WTC11 (cell line): ENCODE data around the gene SKA2. TPM values are rescaled to one million over a fixed set of nuclear protein-coding genes. Genes with fewer than 3 reads are reported as not detected.

Experiments
- AFF4 ChIP-seq: sonication (generic); formaldehyde crosslinking; IDR thresholded peaks from 2 replicates; pipeline ENCODE4 v1.8.1; 2023; ENCODE audit warnings: mild to moderate bottlenecking, missing genetic modification reagents, borderline replicate concordance
- CBFB ChIP-seq: sonication (generic); formaldehyde crosslinking; IDR thresholded peaks from 2 replicates; pipeline ENCODE4 v1.8.1; 2022; ENCODE audit warnings: mild to moderate bottlenecking, low read depth, missing genetic modification reagents
- ESRRA ChIP-seq: sonication (generic); formaldehyde crosslinking; IDR thresholded peaks from 2 replicates; pipeline ENCODE4 v1.8.1; 2022; ENCODE audit warnings: mild to moderate bottlenecking, missing genetic modification reagents, borderline replicate concordance
- ETV6 ChIP-seq: sonication (generic); formaldehyde crosslinking; IDR thresholded peaks from 2 replicates; pipeline ENCODE4 v1.8.1; 2022; ENCODE audit warnings: mild to moderate bottlenecking, missing genetic modification reagents
- FOXP1 ChIP-seq: sonication (generic); formaldehyde crosslinking; IDR thresholded peaks from 2 replicates; pipeline ENCODE4 v1.8.0; 2022; ENCODE audit warnings: missing genetic modification reagents, mild to moderate bottlenecking, moderate library complexity, borderline replicate concordance
- GRHL2 ChIP-seq: fragments of 250-450 bp; sonication (Bioruptor Pico); IDR thresholded peaks from 2 replicates; pipeline ENCODE4 v1.8.0; 2022; ENCODE audit warnings: mild to moderate bottlenecking, moderate library complexity; ENCODE audit not compliant: insufficient replicate concordance, severe bottlenecking
- KAT7 ChIP-seq: sonication (generic); formaldehyde crosslinking; IDR thresholded peaks from 2 replicates; pipeline ENCODE4 v1.8.1; 2023; ENCODE audit warnings: missing genetic modification reagents, mild to moderate bottlenecking, borderline replicate concordance
- MLX ChIP-seq: sonication (generic); formaldehyde crosslinking; IDR thresholded peaks from 2 replicates; pipeline ENCODE4 v1.8.1; 2023; ENCODE audit warnings: mild to moderate bottlenecking, missing genetic modification reagents, moderate library complexity
- NFATC4 ChIP-seq: fragments of 250-450 bp; sonication (Bioruptor Pico); IDR thresholded peaks from 2 replicates; pipeline ENCODE4 v1.9.0; 2021; ENCODE audit warnings: mild to moderate bottlenecking
- NFYB ChIP-seq: sonication (generic); formaldehyde crosslinking; conservative IDR thresholded peaks from 2 replicates; pipeline ENCODE4 v1.8.0; 2022; ENCODE audit warnings: low read depth, missing genetic modification reagents
- PREB ChIP-seq: sonication (generic); formaldehyde crosslinking; IDR thresholded peaks from 2 replicates; pipeline ENCODE4 v1.8.1; 2022; ENCODE audit warnings: mild to moderate bottlenecking, missing genetic modification reagents, moderate library complexity, borderline replicate concordance
- PRRX2 ChIP-seq: fragments of 250-450 bp; sonication (Bioruptor Pico); IDR thresholded peaks from 2 replicates; pipeline ENCODE4 v1.8.0; 2021; ENCODE audit warnings: mild to moderate bottlenecking
- RELA ChIP-seq: sonication (generic); formaldehyde crosslinking; IDR thresholded peaks from 2 replicates; pipeline ENCODE4 v1.8.1; 2022; ENCODE audit warnings: missing genetic modification reagents, mild to moderate bottlenecking, borderline replicate concordance
- SMAD3 ChIP-seq: sonication (generic); formaldehyde crosslinking; IDR thresholded peaks from 2 replicates; pipeline ENCODE4 v1.8.0; 2022; ENCODE audit warnings: missing genetic modification reagents, mild to moderate bottlenecking, borderline replicate concordance
- SMAD4 ChIP-seq: sonication (generic); formaldehyde crosslinking; IDR thresholded peaks from 2 replicates; pipeline ENCODE4 v1.8.0; 2022; ENCODE audit warnings: mild to moderate bottlenecking, missing genetic modification reagents
- TEAD4 ChIP-seq: sonication (generic); formaldehyde crosslinking; IDR thresholded peaks from 2 replicates; pipeline ENCODE4 v1.8.0; 2022; ENCODE audit warnings: mild to moderate bottlenecking, missing genetic modification reagents
- ZNF232 ChIP-seq: sonication (generic); formaldehyde crosslinking; IDR thresholded peaks from 2 replicates; pipeline ENCODE4 v1.8.0; 2022; ENCODE audit warnings: mild to moderate bottlenecking, missing genetic modification reagents
- ZNF423 ChIP-seq: fragments of 250-450 bp; sonication (Bioruptor Pico); IDR thresholded peaks from 2 replicates; pipeline ENCODE4 v2.1.2; 2022; ENCODE audit warnings: mild to moderate bottlenecking, moderate library complexity
- total RNA-seq: library from RNA; stranded (reverse); gene quantifications from 3 replicates; pipeline ENCODE4 v1.2.3, GENCODE V29; 2021
- TF ChIP-seq, protein P1 (sequence below): sonication (generic); formaldehyde crosslinking; IDR thresholded peaks from 2 replicates; pipeline ENCODE4 v1.8.1; 2022; ENCODE audit warnings: low read depth, mild to moderate bottlenecking, moderate library complexity, missing genetic modification reagents, borderline replicate concordance
- TF ChIP-seq, protein P2 (sequence below): sonication (generic); formaldehyde crosslinking; IDR thresholded peaks from 2 replicates; pipeline ENCODE4 v1.8.0; 2023; ENCODE audit warnings: missing genetic modification reagents, mild to moderate bottlenecking, borderline replicate concordance
- TF ChIP-seq, protein P3 (sequence below): sonication (generic); formaldehyde crosslinking; IDR thresholded peaks from 2 replicates; pipeline ENCODE4 v1.8.0; 2022; ENCODE audit warnings: missing genetic modification reagents

The SKA2 gene
- total RNA-seq, 1 experiment from 2014 or later: 80.0 TPM

- TF ChIP-seq, protein P1, sequence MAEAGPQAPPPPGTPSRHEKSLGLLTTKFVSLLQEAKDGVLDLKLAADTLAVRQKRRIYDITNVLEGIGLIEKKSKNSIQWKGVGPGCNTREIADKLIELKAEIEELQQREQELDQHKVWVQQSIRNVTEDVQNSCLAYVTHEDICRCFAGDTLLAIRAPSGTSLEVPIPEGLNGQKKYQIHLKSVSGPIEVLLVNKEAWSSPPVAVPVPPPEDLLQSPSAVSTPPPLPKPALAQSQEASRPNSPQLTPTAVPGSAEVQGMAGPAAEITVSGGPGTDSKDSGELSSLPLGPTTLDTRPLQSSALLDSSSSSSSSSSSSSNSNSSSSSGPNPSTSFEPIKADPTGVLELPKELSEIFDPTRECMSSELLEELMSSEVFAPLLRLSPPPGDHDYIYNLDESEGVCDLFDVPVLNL (CRISPR knock-in tag): peak; percentile 67
- TF ChIP-seq FOXP1 (CRISPR knock-in tag) (0 out of 2 replicates have a peak, but pooled peaks have one; percentile 50), CBFB (0 out of 2 replicates have a peak, but pooled peaks have one; percentile 79), KAT7 (CRISPR knock-in tag) (peak; percentile 50; the same call in 1 of the 2 replicates), AFF4 (CRISPR knock-in tag) (no peak; the same call in 1 of the 2 replicates), ZNF232 (CRISPR knock-in tag) (0 out of 2 replicates have a peak, but pooled peaks have one; percentile 36), RELA (peak; percentile 42; the same call in 1 of the 2 replicates), ESRRA (CRISPR knock-in tag) (no peak), NFYB (no peak), SMAD4 (CRISPR knock-in tag) (no peak), PREB (CRISPR knock-in tag) (no peak), NFATC4 (CRISPR knock-in tag) (peak; percentile 18; the same call in 1 of the 2 replicates), GRHL2 (CRISPR knock-in tag) (no peak), PRRX2 (CRISPR knock-in tag) (0 out of 2 replicates have a peak, but pooled peaks have one; percentile 22), MLX (CRISPR knock-in tag) (no peak), TEAD4 (CRISPR knock-in tag) (no peak; the same call in 1 of the 2 replicates), ETV6 (CRISPR knock-in tag) (peak; percentile 67), ZNF423 (CRISPR knock-in tag) (no peak), SMAD3 (CRISPR knock-in tag) (peak; percentile 49; the same call in 1 of the 2 replicates)
- TF ChIP-seq, protein P2, sequence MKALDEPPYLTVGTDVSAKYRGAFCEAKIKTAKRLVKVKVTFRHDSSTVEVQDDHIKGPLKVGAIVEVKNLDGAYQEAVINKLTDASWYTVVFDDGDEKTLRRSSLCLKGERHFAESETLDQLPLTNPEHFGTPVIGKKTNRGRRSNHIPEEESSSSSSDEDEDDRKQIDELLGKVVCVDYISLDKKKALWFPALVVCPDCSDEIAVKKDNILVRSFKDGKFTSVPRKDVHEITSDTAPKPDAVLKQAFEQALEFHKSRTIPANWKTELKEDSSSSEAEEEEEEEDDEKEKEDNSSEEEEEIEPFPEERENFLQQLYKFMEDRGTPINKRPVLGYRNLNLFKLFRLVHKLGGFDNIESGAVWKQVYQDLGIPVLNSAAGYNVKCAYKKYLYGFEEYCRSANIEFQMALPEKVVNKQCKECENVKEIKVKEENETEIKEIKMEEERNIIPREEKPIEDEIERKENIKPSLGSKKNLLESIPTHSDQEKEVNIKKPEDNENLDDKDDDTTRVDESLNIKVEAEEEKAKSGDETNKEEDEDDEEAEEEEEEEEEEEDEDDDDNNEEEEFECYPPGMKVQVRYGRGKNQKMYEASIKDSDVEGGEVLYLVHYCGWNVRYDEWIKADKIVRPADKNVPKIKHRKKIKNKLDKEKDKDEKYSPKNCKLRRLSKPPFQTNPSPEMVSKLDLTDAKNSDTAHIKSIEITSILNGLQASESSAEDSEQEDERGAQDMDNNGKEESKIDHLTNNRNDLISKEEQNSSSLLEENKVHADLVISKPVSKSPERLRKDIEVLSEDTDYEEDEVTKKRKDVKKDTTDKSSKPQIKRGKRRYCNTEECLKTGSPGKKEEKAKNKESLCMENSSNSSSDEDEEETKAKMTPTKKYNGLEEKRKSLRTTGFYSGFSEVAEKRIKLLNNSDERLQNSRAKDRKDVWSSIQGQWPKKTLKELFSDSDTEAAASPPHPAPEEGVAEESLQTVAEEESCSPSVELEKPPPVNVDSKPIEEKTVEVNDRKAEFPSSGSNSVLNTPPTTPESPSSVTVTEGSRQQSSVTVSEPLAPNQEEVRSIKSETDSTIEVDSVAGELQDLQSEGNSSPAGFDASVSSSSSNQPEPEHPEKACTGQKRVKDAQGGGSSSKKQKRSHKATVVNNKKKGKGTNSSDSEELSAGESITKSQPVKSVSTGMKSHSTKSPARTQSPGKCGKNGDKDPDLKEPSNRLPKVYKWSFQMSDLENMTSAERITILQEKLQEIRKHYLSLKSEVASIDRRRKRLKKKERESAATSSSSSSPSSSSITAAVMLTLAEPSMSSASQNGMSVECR (CRISPR knock-in tag): peak; percentile 74; the same call in 1 of the 2 replicates
- TF ChIP-seq, protein P3, sequence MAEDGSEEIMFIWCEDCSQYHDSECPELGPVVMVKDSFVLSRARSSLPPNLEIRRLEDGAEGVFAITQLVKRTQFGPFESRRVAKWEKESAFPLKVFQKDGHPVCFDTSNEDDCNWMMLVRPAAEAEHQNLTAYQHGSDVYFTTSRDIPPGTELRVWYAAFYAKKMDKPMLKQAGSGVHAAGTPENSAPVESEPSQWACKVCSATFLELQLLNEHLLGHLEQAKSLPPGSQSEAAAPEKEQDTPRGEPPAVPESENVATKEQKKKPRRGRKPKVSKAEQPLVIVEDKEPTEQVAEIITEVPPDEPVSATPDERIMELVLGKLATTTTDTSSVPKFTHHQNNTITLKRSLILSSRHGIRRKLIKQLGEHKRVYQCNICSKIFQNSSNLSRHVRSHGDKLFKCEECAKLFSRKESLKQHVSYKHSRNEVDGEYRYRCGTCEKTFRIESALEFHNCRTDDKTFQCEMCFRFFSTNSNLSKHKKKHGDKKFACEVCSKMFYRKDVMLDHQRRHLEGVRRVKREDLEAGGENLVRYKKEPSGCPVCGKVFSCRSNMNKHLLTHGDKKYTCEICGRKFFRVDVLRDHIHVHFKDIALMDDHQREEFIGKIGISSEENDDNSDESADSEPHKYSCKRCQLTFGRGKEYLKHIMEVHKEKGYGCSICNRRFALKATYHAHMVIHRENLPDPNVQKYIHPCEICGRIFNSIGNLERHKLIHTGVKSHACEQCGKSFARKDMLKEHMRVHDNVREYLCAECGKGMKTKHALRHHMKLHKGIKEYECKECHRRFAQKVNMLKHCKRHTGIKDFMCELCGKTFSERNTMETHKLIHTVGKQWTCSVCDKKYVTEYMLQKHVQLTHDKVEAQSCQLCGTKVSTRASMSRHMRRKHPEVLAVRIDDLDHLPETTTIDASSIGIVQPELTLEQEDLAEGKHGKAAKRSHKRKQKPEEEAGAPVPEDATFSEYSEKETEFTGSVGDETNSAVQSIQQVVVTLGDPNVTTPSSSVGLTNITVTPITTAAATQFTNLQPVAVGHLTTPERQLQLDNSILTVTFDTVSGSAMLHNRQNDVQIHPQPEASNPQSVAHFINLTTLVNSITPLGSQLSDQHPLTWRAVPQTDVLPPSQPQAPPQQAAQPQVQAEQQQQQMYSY (CRISPR knock-in tag): no peak
Observed at GRCh38 chr17:59106463-59107305, 48.3 kb downstream of the SKA2 start, which contains the start of gene TRIM37 (continued).
